GM23248 (cell line): ENCODE data around the gene KRT3. TPM values are rescaled to one million over a fixed set of nuclear protein-coding genes. Genes with fewer than 3 reads are reported as not detected.
"Not testable (repeated sequence)": the region's sequence is repeated elsewhere in the genome, so short reads cannot be mapped to it uniquely, and the experiment has no call there.

Source experiments
- DNase-seq: peaks from one replicate; pipeline ENCODE4 v3.0.0-alpha.2; 2015
- H2AFZ ChIP-seq: fragments of 200-600 bp; sonication (generic); 2 replicates; pipeline ENCODE4 v1.6.1; 2016; ENCODE audit warnings: antibody characterized with exemption
- H3F3A ChIP-seq: fragments of 200-600 bp; sonication (generic); 2 replicates; pipeline ENCODE4 v1.6.1; 2016; ENCODE audit warnings: mild to moderate bottlenecking, antibody characterized with exemption, mixed run types; ENCODE audit not compliant: insufficient read depth
- H3K27ac ChIP-seq: fragments of 200-600 bp; sonication (generic); 2 replicates; pipeline ENCODE4 v1.5.1; 2016; ENCODE audit warnings: mild to moderate bottlenecking
- H3K27me3 ChIP-seq: fragments of 200-600 bp; sonication (generic); replicated peaks from 2 replicates; pipeline ENCODE4 v1.6.1; 2016; ENCODE audit warnings: mild to moderate bottlenecking; ENCODE audit not compliant: insufficient read depth
- H3K36me3 ChIP-seq: fragments of 200-600 bp; sonication (generic); 2 replicates; pipeline ENCODE4 v1.6.1; 2016; ENCODE audit warnings: low read depth, mild to moderate bottlenecking
- H3K4me1 ChIP-seq: fragments of 200-600 bp; sonication (generic); 2 replicates; pipeline ENCODE4 v1.6.1; 2016; ENCODE audit warnings: mild to moderate bottlenecking; ENCODE audit not compliant: insufficient read depth
- H3K4me2 ChIP-seq: fragments of 200-600 bp; sonication (generic); one replicate; pipeline ENCODE4 v1.6.1; 2016; ENCODE audit warnings: mild to moderate bottlenecking; ENCODE audit not compliant: unreplicated experiment
- H3K4me3 ChIP-seq: fragments of 200-600 bp; sonication (generic); 2 replicates; pipeline ENCODE4 v1.5.1; 2016; ENCODE audit warnings: mild to moderate bottlenecking
- H3K79me2 ChIP-seq: fragments of 200-600 bp; sonication (generic); 2 replicates; pipeline ENCODE4 v1.6.1; 2016; ENCODE audit warnings: mild to moderate bottlenecking; ENCODE audit not compliant: insufficient read depth
- H3K9ac ChIP-seq: fragments of 200-600 bp; sonication (generic); 2 replicates; pipeline ENCODE4 v1.6.1; 2016; ENCODE audit warnings: mild to moderate bottlenecking
- H3K9me2 ChIP-seq: fragments of 200-600 bp; sonication (generic); 2 replicates; pipeline ENCODE4 v1.6.1; 2016; ENCODE audit warnings: mixed run types, mild to moderate bottlenecking, moderate library complexity; ENCODE audit not compliant: insufficient read depth
- H3K9me3 ChIP-seq: fragments of 200-600 bp; sonication (generic); one replicate; pipeline ENCODE4 v1.6.1; 2017; ENCODE audit warnings: low read depth
- H4K20me1 ChIP-seq: fragments of 200-600 bp; sonication (generic); 2 replicates; pipeline ENCODE4 v1.6.0; 2016; ENCODE audit not compliant: insufficient read depth
- EZH2 ChIP-seq: fragments of 200-600 bp; sonication (generic); IDR thresholded peaks from 2 replicates; pipeline ENCODE4 v1.6.1; 2018; ENCODE audit warnings: antibody characterized with exemption, mild to moderate bottlenecking; ENCODE audit not compliant: insufficient read depth, poor library complexity, severe bottlenecking
- EZH2phosphoT487 ChIP-seq: fragments of 200-600 bp; sonication (generic); IDR thresholded peaks from 2 replicates; pipeline ENCODE4 v1.6.1; 2018; ENCODE audit warnings: antibody characterized with exemption, moderate library complexity, mild to moderate bottlenecking, low read depth; ENCODE audit not compliant: insufficient read depth
- WGBS, 2 experiments: methylation state at CpG; one replicate each; pipeline ENCODE4 v1.1.6; 2015 to 2017; ENCODE audit warnings: low lambda C conversion rate in 2 of 2, low coverage in 1 of 2; ENCODE audit errors: missing lambda C conversion rate in 2 of 2; 5-methylcytosine and 5-hydroxymethylcytosine counted together
- in situ Hi-C: fragments of 300-500 bp; cut with MboI; formaldehyde crosslinking; loops from 2 replicates; pipeline ENCODE4 v1.15.0; 2020
- polyA plus RNA-seq: library from polyadenylated mRNA; unstranded; fragments of >200 nt; fragmentation: Nextera tagmentation; extraction: Ambion mirVana; gene quantifications from 2 replicates; pipeline ENCODE4 v1.2.1, GENCODE V29; 2016
- total RNA-seq: library from RNA; depleted of rRNA; stranded (reverse); fragments of >200 nt; shearing (Covaris generic); gene quantifications from 2 replicates; pipeline ENCODE4 v1.2.3, GENCODE V29; 2014

The KRT3 gene
- total and polyA plus RNA-seq, 2 experiments from 2014 or later = not detected

DNA sequence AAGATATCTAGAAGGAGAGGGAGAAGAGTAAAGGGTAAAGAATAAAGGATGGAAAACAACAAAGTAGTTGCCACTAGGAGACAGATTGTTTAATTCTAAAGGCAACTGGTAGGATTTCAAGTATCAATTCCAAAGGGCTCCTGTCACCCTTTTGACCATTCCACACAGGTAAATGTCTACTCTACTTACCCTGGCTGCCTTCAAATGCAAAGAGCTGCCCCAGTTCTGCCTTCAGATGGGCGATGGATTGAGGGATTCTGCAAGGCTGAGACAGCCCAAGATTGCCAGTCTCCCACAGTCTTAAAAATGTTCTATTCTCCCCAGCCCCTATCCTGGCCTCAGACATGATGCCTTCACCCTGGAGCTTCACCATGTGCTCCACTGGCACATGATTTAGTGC lies 30.2 kb downstream of the KRT3 start:
- H3K4me2 ChIP-seq = no peak overlapping the region
- no peak overlapping the region for H3K4me3 ChIP-seq
- DNase-seq = no peak
- H3K79me2 ChIP-seq = no peaks in the 10 kb centered on the region
- H3K27ac ChIP-seq = no peak overlapping the region
- no peaks in the 10 kb centered on the region for H3K4me1 ChIP-seq
- no peak overlapping the region for H3K9ac ChIP-seq
- H3K9me3 ChIP-seq = no peaks in the 10 kb centered on the region
- peaks cover 30% of the 10 kb centered on the region for H3K27me3 ChIP-seq
- H3K36me3 ChIP-seq = no peaks in the 10 kb centered on the region
- TF ChIP-seq EZH2 = no peak
- TF ChIP-seq EZH2phosphoT487 = no peak
- H4K20me1 ChIP-seq = no peaks in the 10 kb centered on the region
- no peak overlapping the region for H2AFZ ChIP-seq
- 0 to 4% methylated on average over 1 of the region's 1 CpG for WGBS, 2 experiments
- H3K9me2 ChIP-seq = no peaks in the 10 kb centered on the region
- H3F3A ChIP-seq = no peaks in the 10 kb centered on the region
- in situ Hi-C loops = no loop called here

DNA sequence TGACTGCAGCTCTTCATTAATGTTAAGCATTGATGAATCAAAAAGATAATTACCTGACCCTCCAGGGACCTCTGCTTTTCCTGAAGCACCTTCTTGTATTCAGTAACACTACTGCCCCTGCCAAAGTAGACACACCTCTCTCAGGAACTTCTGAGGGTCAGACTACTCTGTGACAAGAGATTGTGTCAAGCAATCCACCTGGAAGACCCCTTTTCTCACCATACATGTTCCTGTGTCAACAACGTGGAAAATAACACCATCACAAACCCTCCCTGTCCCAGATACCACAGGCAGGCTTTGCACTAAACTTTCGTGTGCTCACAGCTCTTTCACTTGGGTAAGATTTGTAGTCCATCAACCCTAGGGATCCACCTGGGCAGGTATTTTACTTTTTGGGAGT lies 31.9 kb downstream of the KRT3 start:
- Histone ChIP-seq H2AFZ (no peak overlapping the region), H3K27me3 (peaks cover 25% of the 10 kb centered on the region; the same call in 1 of the 2 replicates), H3F3A (no peaks in the 10 kb centered on the region), H4K20me1 (no peaks in the 10 kb centered on the region), H3K4me1 (no peaks in the 10 kb centered on the region), H3K79me2 (no peaks in the 10 kb centered on the region), H3K27ac (no peak overlapping the region), H3K36me3 (no peaks in the 10 kb centered on the region), H3K4me2 (no peak overlapping the region), H3K9me2 (no peaks in the 10 kb centered on the region), H3K4me3 (no peak overlapping the region), H3K9me3 (no peaks in the 10 kb centered on the region), H3K9ac (no peak overlapping the region)
- in situ Hi-C loops = no loop called here
- no peak for DNase-seq
- WGBS, 2 experiments = 27 to 31% methylated on average over 2 of the region's 2 CpGs
- TF ChIP-seq EZH2 (no peak), EZH2phosphoT487 (no peak)

GRCh38 chr12:52763036-52763659 lies 32.8 kb downstream of the KRT3 start:
- in situ Hi-C loops = no loop called here

DNA sequence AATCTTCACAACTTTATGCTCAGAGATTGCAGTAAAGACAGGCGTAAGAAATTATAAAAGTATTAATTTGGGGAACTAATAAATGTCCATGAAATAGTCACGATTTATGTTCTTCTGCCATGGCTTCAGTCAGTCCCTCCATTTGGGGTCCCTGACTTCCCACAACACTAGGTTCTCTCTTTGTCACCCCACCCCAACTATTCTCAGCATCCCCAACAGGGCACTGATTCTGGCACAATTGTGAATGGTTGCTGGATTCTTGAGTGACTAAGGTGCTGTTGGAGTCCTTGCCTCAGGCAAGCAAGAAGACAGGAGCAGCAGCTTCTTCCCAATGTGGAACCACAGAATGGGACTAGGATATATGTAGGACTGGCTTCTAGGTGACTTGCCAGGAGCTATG lies 34.1 kb downstream of the KRT3 start:
- H2AFZ ChIP-seq = no peak overlapping the region
- 39 to 53% methylated on average over 2 of the region's 2 CpGs for WGBS, 2 experiments

More at GRCh38 chr12:52763036-52763659, 32.8 kb downstream of the KRT3 start:
- DNase-seq = no peak
- H2AFZ ChIP-seq = no peak overlapping the region
- 23 to 32% methylated on average over 9 of the region's 9 CpGs for WGBS, 2 experiments
- peaks cover 31% of the 10 kb centered on the region for H3K27me3 ChIP-seq
- H3K27ac ChIP-seq = no peak overlapping the region
- H3K9me2 ChIP-seq = no peaks in the 10 kb centered on the region
- no peaks in the 10 kb centered on the region for H3K36me3 ChIP-seq
- no peaks in the 10 kb centered on the region for H3K4me1 ChIP-seq
- TF ChIP-seq EZH2 (no peak), EZH2phosphoT487 (no peak)
- H3K4me2 ChIP-seq = no peak overlapping the region
- H3K79me2 ChIP-seq = no peaks in the 10 kb centered on the region
- H3K9me3 ChIP-seq = no peaks in the 10 kb centered on the region
- H3F3A ChIP-seq = no peaks in the 10 kb centered on the region
- no peak overlapping the region for H3K4me3 ChIP-seq
- no peaks in the 10 kb centered on the region for H4K20me1 ChIP-seq
- no peak overlapping the region for H3K9ac ChIP-seq

DNA sequence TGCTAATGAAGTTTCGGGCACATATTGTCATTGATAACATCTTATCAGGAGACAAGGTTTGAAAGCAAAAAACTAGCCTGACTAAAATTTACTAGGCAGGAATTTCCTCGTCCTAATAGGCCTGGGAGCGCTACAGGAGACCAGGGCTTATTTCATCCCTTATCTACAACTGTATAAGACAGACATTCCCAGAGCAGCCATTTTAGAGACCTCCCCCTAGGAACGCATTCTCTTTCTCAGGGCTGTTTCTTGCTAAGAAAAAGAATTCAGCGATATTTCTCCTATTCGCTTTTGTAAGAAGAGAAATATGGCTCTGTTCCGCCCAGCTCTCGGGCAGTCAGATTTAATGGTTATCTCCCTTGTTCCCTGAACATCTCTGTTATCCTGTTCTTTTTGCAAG lies 34.7 kb downstream of the KRT3 start:
- H3K4me2 ChIP-seq, H2AFZ ChIP-seq, H3K79me2 ChIP-seq, in situ Hi-C loops, H3F3A ChIP-seq, H3K4me3 ChIP-seq, H3K27ac ChIP-seq, DNase-seq, H3K4me1 ChIP-seq, H3K9me3 ChIP-seq, H4K20me1 ChIP-seq, H3K36me3 ChIP-seq, H3K9me2 ChIP-seq, H3K9ac ChIP-seq: not testable (repeated sequence)
- H3K27me3 ChIP-seq = peaks cover 30% of the 10 kb centered on the region
- 53 to 61% methylated on average over 8 of the region's 8 CpGs for WGBS, 2 experiments

More for the DNA sequence above, 34.1 kb downstream of the KRT3 start:
- peaks cover 31% of the 10 kb centered on the region for H3K27me3 ChIP-seq
- DNase-seq = no peak
- H3F3A ChIP-seq = no peaks in the 10 kb centered on the region
- H3K9me2 ChIP-seq = no peaks in the 10 kb centered on the region
- H3K79me2 ChIP-seq = no peaks in the 10 kb centered on the region
- H3K4me2 ChIP-seq = no peak overlapping the region
- no peaks in the 10 kb centered on the region for H3K4me1 ChIP-seq
- no peaks in the 10 kb centered on the region for H4K20me1 ChIP-seq
- H3K9ac ChIP-seq = no peak overlapping the region
- no peaks in the 10 kb centered on the region for H3K36me3 ChIP-seq
- no peak overlapping the region for H3K4me3 ChIP-seq
- no peaks in the 10 kb centered on the region for H3K9me3 ChIP-seq
- TF ChIP-seq EZH2 (no peak), EZH2phosphoT487 (no peak)
- H3K27ac ChIP-seq = no peak overlapping the region
- in situ Hi-C loops = no loop called here
